AG09309 (cell line): Measurements from ENCODE around the gene TSHZ1.

Source experiments
- DNase-seq: peaks from one replicate; pipeline ENCODE4 v3.0.0-alpha.2; 2010; ENCODE audit warnings: low read depth
- H3K4me3 ChIP-seq: 2 replicates; pipeline ENCODE4 v1.5.1; 2011; ENCODE audit warnings: mild to moderate bottlenecking, low read depth, low read length, moderate library complexity; ENCODE audit not compliant: control insufficient read depth
- TF ChIP-seq, protein P1 (sequence below): IDR thresholded peaks from 2 replicates; pipeline ENCODE4 v1.5.1; 2011; ENCODE audit warnings: mild to moderate bottlenecking, low read depth, low read length, inconsistent platforms; ENCODE audit not compliant: insufficient read depth, control insufficient read depth; ENCODE audit errors: missing control alignments

Gene TSHZ1

GRCh38 chr18:75227535-75228296, 17.1 kb downstream of the TSHZ1 start:
- DNase-seq, result no peak
- H3K4me3 ChIP-seq, result no peak overlapping the region; the same call in 1 of the 2 replicates
- TF ChIP-seq, protein P1, sequence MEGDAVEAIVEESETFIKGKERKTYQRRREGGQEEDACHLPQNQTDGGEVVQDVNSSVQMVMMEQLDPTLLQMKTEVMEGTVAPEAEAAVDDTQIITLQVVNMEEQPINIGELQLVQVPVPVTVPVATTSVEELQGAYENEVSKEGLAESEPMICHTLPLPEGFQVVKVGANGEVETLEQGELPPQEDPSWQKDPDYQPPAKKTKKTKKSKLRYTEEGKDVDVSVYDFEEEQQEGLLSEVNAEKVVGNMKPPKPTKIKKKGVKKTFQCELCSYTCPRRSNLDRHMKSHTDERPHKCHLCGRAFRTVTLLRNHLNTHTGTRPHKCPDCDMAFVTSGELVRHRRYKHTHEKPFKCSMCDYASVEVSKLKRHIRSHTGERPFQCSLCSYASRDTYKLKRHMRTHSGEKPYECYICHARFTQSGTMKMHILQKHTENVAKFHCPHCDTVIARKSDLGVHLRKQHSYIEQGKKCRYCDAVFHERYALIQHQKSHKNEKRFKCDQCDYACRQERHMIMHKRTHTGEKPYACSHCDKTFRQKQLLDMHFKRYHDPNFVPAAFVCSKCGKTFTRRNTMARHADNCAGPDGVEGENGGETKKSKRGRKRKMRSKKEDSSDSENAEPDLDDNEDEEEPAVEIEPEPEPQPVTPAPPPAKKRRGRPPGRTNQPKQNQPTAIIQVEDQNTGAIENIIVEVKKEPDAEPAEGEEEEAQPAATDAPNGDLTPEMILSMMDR, result no peak

GRCh38 chr18:75228967-75229366, 18.4 kb downstream of the TSHZ1 start:
- no peak overlapping the region for H3K4me3 ChIP-seq
- no peak for DNase-seq
- TF ChIP-seq, protein P1, result no peak

DNA sequence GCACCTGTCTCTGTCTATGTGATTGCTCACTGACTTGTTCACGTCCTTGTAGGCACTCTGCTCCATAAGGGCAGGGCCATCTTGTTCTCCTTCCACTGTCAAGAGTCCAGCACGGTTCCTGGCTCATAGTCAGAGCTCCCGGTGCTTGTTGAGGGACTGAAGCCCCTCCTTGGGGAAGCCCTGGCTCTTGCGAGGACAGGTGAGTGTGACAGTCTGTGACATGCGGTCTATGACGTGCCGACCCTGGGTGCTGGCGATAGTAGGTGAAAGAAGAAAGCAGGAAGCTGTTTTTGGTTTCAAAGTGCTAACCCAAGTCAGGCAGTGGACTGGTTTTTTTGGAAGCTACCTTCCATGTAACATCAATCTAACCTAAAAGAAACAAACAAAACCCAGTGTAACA, 18.8 kb downstream of the TSHZ1 start:
- TF ChIP-seq, protein P1, result no peak
- DNase-seq, result no peak
- H3K4me3 ChIP-seq, result no peak overlapping the region

- no peak for DNase-seq
- TF ChIP-seq, protein P1, result no peak
- H3K4me3 ChIP-seq, result no peak overlapping the region
Observed at GRCh38 chr18:75230163-75231052, 19.8 kb downstream of the TSHZ1 start.

DNA sequence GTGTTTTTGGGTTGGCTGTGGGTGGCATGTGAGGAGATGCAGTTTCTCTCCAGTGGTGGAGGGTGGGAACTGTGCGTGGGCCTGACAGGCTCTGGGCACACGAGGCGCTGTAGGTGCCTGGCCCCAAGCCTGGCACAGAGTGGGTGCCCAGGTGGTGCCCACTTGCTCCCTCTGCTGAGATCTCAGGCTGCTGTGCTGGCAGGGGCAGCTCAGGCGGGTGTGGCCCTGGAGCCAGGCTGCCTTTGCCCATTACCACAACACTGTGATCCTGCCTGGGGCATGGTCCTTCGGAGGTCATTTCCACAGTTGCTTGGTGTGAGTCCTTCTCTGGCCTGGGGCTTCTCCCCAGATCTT, 20.4 kb downstream of the TSHZ1 start:
- H3K4me3 ChIP-seq, result no peak overlapping the region
- no peak for DNase-seq
- TF ChIP-seq, protein P1, result no peak

- TF ChIP-seq, protein P1, result no peak
- H3K4me3 ChIP-seq, result no peak overlapping the region
- no peak for DNase-seq
Observed at GRCh38 chr18:75234901-75235300, 24.3 kb downstream of the TSHZ1 start.
